HG02852 (cell line): ENCODE data around the gene UACA.
"Not testable (repeated sequence)": the region's sequence is repeated elsewhere in the genome, so short reads cannot be mapped to it uniquely, and the experiment has no call there.

Experiments used
- ATAC-seq: cut with Tn5 transposase; IDR thresholded peaks from one replicate; pipeline ENCODE4 v1.9.1; 2021; ENCODE audit warnings: mild to moderate bottlenecking, moderate library complexity; ENCODE audit not compliant: unreplicated experiment

Gene UACA

DNA sequence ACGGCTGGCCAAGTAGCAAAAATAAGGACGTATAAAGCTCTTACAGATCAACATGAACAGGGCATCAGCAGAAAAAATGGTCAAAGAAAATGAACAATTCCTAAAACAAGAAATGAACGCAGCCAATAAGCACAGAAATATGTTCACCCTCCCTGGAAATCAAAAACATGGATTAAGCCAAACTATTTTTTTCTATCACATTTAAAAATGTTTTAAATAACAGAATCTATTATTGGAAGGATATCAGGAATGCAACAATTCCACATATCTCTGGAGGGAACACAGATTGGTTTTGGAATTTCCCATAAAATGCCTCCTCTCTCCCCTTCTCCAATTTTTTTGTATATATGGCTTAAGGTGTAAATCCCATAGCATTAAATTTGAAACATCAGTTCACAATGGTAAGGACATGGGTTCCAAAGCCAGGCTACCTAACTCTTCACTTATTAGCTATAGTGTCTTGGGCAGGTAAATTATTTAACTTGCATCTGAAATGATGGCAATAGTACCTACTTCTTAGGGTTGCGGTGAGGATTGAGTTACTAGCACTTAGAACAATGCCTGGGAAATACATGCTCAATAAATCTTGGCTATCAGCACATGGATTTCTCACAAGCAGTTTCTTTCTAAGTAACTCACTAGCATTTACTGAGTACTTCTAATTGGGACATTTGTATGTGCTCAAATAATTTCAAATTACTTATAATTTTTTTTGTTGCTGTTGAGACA is 10.1 kb downstream of the UACA start:
- ATAC-seq: no peak

- ATAC-seq: no peak
Observed at GRCh38 chr15:70752193-70752635, 11.1 kb downstream of the UACA start.

- no peak for ATAC-seq
Observed at GRCh38 chr15:70750203-70750869, 13.0 kb downstream of the UACA start.

DNA sequence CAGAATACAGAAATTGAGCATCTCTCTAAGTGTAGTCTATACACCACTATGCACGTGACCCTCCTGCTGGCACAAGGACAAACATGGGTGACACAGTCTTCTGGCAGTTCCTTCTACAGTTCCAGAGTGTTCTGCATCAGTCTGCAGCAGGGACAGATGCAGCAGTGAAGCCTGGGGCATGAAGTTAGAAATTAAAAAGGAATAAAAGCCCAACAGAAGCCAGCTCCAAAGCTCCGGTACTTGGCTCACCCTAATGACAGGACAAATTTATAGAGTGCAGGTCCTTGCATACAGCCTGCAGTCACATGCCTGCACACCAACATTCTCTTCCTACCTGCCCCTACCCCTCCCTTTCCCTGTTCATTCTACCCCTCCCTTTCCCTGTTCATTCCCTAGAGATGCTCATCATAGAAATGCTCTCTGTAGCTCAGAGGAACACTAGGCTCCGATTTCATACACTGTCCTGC is 15.0 kb downstream of the UACA start:
- ATAC-seq: no peak

DNA sequence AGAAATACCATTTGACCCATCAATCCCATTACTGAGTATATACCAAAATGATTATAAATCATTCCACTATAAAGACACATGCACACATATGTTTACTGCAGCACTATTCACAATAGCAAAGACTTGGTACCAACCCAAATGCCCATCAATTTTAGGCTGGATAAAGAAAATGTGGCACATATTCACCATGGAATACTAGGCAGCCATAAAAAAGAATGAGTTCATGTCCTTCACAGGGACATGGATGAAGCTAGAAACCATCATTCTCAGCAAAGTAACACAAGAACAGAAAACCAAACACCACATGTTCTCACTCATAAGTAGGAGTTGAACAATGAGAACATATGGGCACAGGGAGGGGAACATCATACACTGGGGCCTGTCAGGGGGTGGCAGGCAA is 16.8 kb downstream of the UACA start:
- not testable (repeated sequence) for ATAC-seq

GRCh38 chr15:70742928-70743327 is 20.4 kb downstream of the UACA start:
- ATAC-seq: no peak

- ATAC-seq: no peak
Observed at GRCh38 chr15:70741677-70742293, 21.6 kb downstream of the UACA start.

DNA sequence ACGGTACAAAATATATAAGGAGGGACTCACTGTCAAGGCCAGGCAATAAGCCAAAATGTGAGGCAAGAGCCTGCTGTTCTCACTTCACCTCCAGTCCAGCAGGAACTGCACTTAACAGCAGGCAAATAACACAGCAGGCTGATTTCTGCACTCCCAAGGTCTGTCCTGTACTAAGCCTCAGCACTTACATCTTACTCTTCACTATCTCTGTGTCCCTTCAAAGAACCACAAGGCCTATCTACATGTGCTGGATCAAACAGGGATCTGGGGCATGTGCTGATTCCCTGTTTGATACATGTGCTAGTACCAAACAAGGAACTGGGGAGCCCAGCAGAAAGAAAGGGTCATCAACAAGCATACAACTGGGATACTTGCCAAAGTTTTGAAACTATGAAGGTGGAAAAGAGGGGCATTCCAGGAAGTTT is 22.2 kb downstream of the UACA start:
- ATAC-seq: no peak

DNA sequence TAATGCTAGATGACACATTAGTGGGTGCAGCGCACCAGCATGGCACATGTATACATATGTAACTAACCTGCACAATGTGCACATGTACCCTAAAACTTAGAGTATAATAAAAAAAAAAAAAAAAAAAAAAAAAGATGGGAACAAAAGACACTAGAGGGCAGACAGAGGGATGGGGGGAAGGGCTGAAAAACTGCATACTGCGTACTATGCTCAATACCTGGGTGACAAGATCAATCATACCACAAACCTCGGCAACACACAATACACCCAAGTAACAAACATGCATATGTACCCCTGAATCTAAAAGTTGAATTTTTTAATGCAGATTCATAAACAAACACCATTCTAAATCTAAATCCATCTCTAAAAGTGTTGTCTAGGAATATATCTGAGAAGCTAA is 28.3 kb downstream of the UACA start:
- ATAC-seq: not testable (repeated sequence)

- no peak for ATAC-seq
Observed at GRCh38 chr15:70729164-70729563, 34.2 kb downstream of the UACA start.

DNA sequence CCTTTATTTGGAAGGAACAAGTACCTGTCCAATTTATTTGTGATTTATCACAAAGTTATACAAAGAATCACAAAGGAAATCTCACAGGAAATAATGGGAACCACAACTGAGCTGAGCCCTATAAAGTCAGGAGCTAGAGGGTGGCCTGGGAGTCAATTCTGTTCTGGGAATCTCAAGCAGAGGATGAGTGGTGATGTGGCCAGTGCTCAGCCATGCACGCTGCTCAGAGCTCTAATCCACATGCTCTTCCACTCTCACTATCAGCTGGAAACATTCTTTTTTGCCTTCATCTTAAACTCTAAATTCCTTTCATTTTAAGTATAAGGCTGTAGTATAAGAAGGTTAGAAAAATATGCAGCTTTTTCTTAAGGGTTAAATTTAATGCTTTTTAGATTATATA is 36.6 kb downstream of the UACA start:
- no peak for ATAC-seq

- no peak for ATAC-seq
Observed at GRCh38 chr15:70723927-70724326, 39.4 kb downstream of the UACA start.

GRCh38 chr15:70723122-70723422 is 40.3 kb downstream of the UACA start:
- ATAC-seq: no peak

DNA sequence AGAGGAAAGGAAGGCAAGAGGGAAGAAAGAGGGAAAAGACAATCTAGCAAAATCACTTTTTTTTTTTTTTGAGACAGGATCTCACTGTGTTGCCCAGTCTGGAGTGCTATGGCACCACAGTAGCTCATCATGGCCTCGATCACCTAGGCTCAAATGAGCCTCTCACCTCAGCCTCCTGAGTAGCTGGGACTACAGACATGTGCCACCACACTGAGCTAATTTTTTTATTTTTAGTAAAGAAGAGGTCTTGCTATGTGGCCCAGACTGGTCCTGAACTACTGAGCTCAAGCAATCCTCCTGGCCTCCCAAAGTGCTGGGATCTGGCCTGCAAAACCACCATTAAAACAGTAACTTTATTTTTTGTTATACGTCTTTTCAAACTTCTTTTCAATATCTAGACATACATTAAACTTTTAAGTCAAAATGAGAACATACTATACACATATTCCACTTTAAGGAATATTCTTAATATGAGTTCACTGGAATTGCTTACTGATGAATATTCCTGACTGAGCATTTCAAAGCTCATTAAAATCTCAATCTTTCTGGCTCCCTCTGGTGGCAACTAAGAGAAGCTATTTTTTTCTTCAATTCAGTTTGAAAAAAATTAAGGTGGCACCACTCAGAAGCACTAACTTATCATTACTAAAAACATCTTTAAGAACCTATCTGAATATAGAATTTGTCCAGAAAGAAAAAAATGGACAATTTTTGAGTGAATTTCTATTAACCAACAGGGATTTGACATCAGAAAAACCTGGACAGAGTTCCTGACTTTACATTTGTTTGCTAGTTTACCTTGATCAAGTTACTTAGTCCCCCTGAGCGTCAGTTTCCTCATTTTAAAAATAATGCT is 40.9 kb downstream of the UACA start:
- no peak for ATAC-seq

- ATAC-seq: no peak
Observed at GRCh38 chr15:70720228-70721016, 42.9 kb downstream of the UACA start.

GRCh38 chr15:70717237-70717793 is 46.0 kb downstream of the UACA start:
- no peak for ATAC-seq

DNA sequence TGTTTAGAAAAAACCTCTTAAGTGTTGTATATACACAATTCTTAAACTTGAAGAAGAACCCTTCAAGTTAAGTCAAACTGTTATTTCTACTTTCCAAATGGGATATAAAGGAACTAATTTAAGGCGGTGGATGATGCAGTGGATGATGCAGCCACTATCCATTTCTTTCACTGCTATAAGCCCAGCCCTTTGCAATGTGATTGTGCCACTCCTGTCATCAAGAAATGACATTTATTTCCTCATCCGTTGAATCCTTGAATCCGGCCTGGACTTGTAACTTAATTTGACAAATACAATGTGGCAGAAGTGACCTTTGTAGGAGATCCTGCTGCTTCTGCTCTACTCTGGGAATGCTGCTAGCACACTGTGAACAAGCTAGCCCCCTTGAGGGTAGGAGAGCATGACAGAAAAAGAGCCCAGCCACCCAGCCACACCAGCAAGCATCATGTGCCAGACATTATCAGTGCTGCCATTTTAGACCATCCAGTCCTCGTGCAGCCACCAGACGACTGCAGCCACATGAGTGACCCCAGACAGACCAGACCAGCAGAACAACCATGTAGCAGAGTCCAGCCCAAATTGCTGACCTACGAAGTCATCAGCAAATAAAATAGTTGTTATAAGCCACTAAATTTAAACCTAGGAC is 47.4 kb downstream of the UACA start:
- no peak for ATAC-seq

DNA sequence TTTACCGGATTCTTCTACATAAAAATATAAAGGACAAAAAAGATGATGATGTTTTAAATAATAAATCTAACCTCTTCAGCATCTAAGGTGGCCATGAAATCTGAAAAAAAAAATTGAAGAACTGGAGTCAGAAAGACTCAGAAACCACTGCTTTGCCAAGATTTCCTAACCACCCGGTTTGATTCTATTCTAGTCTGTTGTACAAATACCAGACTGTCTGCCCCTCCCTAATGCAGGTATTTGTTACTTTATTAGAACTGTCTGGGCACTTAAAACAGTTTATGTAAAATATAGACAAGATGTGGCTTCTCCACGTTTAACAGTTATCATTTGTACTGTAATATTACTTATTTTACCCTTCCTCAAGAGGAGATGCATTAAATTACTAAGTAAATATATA is 48.8 kb downstream of the UACA start:
- no peak for ATAC-seq

GRCh38 chr15:70714015-70714414 is 49.3 kb downstream of the UACA start:
- ATAC-seq: no peak

- no peak for ATAC-seq
Observed at GRCh38 chr15:70712271-70712670, 51.1 kb downstream of the UACA start.
